Prostate gland (tissue), 2 donors: Measurements from ENCODE around the gene SORL1. TPM values are rescaled to one million over a fixed set of nuclear protein-coding genes. Genes with fewer than 3 reads are reported as not detected.
A peak's percentile ranks its signal among the peaks of the same experiment; 100 is the strongest.
"Not testable (repeated sequence)": the region's sequence is repeated elsewhere in the genome, so short reads cannot be mapped to it uniquely, and the experiment has no call there.

Experiments used
- DNase-seq: peaks from one replicate; pipeline ENCODE4 v3.0.0-alpha.2; 2019; ENCODE audit warnings: low spot score
- H3K27ac ChIP-seq, 2 donors: fragments of 200-600 bp; sonication (generic); 2 replicates each; pipeline ENCODE4 v1.5.1; 2017 to 2019
- H3K27me3 ChIP-seq: fragments of 200-600 bp; sonication (generic); replicated peaks from 2 replicates; pipeline ENCODE4 v1.5.1; 2019; ENCODE audit not compliant: insufficient read depth
- H3K36me3 ChIP-seq, 2 donors: fragments of 200-600 bp; sonication (generic); 1 replicate in 1 of 2; 2 replicates in 1 of 2; pipeline versions ENCODE4 v1.5.1 to v1.8.1; 2017 to 2019
- H3K4me1 ChIP-seq: fragments of 200-600 bp; sonication (generic); replicated peaks from 2 replicates; pipeline ENCODE4 v1.5.1; 2019
- H3K4me3 ChIP-seq, 2 donors: fragments of 200-600 bp; sonication (generic); 2 replicates each; pipeline ENCODE4 v1.5.1; 2017 to 2019
- H3K9me3 ChIP-seq: fragments of 200-600 bp; sonication (generic); 2 replicates; pipeline ENCODE4 v1.5.1; 2017
- POLR2A ChIP-seq: fragments of 450-650 bp; IDR thresholded peaks from one replicate; pipeline ENCODE4 v1.6.1; 2016; ENCODE audit warnings: antibody characterized with exemption, mild to moderate bottlenecking
- POLR2AphosphoS5 ChIP-seq: sonication (generic); formaldehyde crosslinking; IDR thresholded peaks from one replicate; pipeline ENCODE4 v1.6.1; 2017; ENCODE audit warnings: antibody characterized with exemption
- WGBS: methylation state at CpG from one replicate; pipeline ENCODE4 v1.1.5; 2018; 5-methylcytosine and 5-hydroxymethylcytosine counted together
- intact Hi-C: fragments of 100-400 bp; cut with DNase I; formaldehyde crosslinking; loops from one replicate; pipeline ENCODE4 v1.14.2; 2022
- total RNA-seq, 2 donors: library from RNA; depleted of rRNA; stranded (reverse); fragments of >200 nt; gene quantifications; one replicate each; pipeline ENCODE4 v1.1.0, GENCODE V29; 2016
- TF ChIP-seq, protein P1 (sequence below), 4 experiments: fragments of 200-600 bp in 2 of 4; fragments of 450-650 bp in 2 of 4; sonication (generic) in 2 of 4; IDR thresholded peaks; 1 replicate in 3 of 4; 2 replicates in 1 of 4; pipeline ENCODE4 v1.5.1; 2016 to 2019; ENCODE audit warnings: antibody characterized with exemption in 4 of 4, mild to moderate bottlenecking in 2 of 4, moderate library complexity in 2 of 4

Gene SORL1, protein sequence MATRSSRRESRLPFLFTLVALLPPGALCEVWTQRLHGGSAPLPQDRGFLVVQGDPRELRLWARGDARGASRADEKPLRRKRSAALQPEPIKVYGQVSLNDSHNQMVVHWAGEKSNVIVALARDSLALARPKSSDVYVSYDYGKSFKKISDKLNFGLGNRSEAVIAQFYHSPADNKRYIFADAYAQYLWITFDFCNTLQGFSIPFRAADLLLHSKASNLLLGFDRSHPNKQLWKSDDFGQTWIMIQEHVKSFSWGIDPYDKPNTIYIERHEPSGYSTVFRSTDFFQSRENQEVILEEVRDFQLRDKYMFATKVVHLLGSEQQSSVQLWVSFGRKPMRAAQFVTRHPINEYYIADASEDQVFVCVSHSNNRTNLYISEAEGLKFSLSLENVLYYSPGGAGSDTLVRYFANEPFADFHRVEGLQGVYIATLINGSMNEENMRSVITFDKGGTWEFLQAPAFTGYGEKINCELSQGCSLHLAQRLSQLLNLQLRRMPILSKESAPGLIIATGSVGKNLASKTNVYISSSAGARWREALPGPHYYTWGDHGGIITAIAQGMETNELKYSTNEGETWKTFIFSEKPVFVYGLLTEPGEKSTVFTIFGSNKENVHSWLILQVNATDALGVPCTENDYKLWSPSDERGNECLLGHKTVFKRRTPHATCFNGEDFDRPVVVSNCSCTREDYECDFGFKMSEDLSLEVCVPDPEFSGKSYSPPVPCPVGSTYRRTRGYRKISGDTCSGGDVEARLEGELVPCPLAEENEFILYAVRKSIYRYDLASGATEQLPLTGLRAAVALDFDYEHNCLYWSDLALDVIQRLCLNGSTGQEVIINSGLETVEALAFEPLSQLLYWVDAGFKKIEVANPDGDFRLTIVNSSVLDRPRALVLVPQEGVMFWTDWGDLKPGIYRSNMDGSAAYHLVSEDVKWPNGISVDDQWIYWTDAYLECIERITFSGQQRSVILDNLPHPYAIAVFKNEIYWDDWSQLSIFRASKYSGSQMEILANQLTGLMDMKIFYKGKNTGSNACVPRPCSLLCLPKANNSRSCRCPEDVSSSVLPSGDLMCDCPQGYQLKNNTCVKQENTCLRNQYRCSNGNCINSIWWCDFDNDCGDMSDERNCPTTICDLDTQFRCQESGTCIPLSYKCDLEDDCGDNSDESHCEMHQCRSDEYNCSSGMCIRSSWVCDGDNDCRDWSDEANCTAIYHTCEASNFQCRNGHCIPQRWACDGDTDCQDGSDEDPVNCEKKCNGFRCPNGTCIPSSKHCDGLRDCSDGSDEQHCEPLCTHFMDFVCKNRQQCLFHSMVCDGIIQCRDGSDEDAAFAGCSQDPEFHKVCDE (N-terminal part only)
- 10 to 100 TPM; 77.4 to 97.6 TPM for total RNA-seq

DNA sequence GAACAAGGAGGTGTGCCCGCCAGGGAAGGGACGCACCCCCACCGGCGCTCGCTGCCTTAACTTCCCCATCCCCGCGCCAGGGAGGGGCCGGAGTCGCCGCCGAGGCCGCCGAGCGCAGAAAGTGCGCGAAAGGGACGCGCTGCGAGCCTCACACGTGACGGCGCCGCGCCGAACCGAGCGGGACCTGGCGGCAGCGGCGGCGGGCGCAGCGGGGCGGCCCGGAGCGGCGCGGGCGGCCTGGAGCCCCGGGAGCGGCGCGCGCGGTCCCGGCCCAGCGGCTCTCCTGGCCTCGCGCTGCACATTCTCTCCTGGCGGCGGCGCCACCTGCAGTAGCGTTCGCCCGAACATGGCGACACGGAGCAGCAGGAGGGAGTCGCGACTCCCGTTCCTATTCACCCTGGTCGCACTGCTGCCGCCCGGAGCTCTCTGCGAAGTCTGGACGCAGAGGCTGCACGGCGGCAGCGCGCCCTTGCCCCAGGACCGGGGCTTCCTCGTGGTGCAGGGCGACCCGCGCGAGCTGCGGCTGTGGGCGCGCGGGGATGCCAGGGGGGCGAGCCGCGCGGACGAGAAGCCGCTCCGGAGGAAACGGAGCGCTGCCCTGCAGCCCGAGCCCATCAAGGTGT, at the start of gene SORL1:
TSS of gene SORL1 (plus strand) at position 329 of the 623 bp plus-strand sequence. CDS start at position 347, 18 bp downstream.
- TF ChIP-seq POLR2A, result no peak
- TF ChIP-seq POLR2AphosphoS5, result no peak
- TF ChIP-seq, protein P1, sequence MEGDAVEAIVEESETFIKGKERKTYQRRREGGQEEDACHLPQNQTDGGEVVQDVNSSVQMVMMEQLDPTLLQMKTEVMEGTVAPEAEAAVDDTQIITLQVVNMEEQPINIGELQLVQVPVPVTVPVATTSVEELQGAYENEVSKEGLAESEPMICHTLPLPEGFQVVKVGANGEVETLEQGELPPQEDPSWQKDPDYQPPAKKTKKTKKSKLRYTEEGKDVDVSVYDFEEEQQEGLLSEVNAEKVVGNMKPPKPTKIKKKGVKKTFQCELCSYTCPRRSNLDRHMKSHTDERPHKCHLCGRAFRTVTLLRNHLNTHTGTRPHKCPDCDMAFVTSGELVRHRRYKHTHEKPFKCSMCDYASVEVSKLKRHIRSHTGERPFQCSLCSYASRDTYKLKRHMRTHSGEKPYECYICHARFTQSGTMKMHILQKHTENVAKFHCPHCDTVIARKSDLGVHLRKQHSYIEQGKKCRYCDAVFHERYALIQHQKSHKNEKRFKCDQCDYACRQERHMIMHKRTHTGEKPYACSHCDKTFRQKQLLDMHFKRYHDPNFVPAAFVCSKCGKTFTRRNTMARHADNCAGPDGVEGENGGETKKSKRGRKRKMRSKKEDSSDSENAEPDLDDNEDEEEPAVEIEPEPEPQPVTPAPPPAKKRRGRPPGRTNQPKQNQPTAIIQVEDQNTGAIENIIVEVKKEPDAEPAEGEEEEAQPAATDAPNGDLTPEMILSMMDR (IDR thresholded peaks at IDR 0.05), result peak; percentile 52 to 83 (median 70)
- DNase-seq, result peak; percentile 85
- Histone ChIP-seq H3K4me3 (peak within 1 kb of the TSS; percentile 84 to 85), H3K4me1 (no peaks in the 10 kb centered on the region), H3K9me3 (no peaks in the 10 kb centered on the region), H3K36me3 (no peaks in the 10 kb centered on the region), H3K27ac (peak within 1 kb of the TSS; percentile 76 to 82), H3K27me3 (no peaks in the 10 kb centered on the region)
- WGBS, result under 1% methylated on average over 54 of the region's 89 CpGs
- intact Hi-C loops, result loop anchor here (2.0 to 10.0 kb wide), 3 partner anchors 83 to 139 kb away; no protein-coding TSS in a partner anchor

DNA sequence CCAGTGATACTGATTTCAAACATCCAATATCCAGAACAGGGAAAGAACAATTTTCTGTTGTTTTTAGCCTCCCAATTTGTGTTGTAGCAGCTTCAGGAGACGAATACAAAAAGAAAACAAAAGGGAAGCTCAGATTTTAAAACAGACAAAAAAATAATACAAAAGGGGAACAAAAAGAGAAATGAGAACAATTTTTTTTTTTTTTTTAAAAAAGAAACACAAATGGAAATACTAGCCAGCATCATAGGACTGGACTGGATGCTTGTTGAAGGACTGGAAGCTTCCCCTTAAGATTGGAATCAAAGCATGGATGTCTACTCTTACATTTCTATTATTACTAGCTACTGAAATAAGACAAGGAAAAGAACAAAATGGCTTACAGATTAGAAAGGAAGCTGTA, 46.5 kb upstream of the SORL1 start:
- 92% methylated on average over 1 of the region's 1 CpG for WGBS
- H3K27me3 ChIP-seq, result no peaks in the 10 kb centered on the region
- DNase-seq, result no peak
- H3K27ac ChIP-seq, result no peak overlapping the region
- no peaks in the 10 kb centered on the region for H3K9me3 ChIP-seq
- TF ChIP-seq POLR2A (no peak), POLR2AphosphoS5 (no peak)
- no peaks in the 10 kb centered on the region for H3K4me1 ChIP-seq
- no peaks in the 10 kb centered on the region for H3K36me3 ChIP-seq
- H3K4me3 ChIP-seq, result no peak overlapping the region
- intact Hi-C loops, result no loop called here

DNA sequence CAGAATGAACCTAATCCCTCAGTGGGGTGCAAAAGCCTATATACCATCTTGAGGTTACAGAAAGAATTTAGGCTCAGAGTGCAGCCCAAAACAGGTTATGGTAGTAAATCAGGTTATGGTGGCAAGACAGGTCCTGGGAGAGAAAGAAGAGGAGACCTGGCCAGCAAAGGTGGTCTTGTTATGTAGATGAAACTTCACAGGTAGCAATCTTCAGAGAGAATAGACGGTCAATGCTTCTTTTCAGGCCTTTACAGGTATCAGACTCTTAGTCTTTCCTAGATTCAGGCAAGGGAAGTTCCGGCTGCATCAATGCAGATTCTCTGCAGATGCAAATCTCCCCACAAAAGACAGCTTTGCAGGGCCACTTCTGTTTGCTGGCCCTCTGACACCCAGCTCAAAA, 45.8 kb upstream of the SORL1 start:
- Histone ChIP-seq H3K4me3 (no peak overlapping the region), H3K4me1 (no peaks in the 10 kb centered on the region), H3K27me3 (no peaks in the 10 kb centered on the region), H3K36me3 (no peaks in the 10 kb centered on the region), H3K9me3 (no peaks in the 10 kb centered on the region), H3K27ac (no peak overlapping the region)
- TF ChIP-seq POLR2AphosphoS5 (no peak), POLR2A (no peak)
- TF ChIP-seq, protein P1 (IDR thresholded peaks at IDR 0.05), result no peak
- no peak for DNase-seq
- intact Hi-C loops, result no loop called here
- WGBS, result 94% methylated on average over 2 of the region's 2 CpGs

DNA sequence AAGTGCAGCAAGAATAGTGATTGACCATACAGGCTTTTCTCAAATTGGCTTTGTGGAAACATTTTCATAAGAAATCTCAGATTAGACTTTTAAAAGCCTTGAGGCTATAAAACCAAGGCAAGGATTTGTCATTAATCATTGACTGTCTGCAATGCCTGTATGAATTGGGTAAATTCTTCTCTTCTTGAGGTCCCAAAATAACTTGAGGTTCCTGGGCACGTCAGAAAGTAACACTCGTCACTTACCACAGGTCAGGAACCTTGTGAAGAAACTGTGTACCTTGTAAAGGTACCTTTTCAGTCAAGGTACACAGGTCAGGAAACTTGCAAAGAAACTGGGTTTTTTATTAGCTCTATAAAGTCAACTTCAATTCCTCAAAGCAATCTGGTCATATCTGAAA, 43.3 kb upstream of the SORL1 start:
- Histone ChIP-seq H3K4me3 (no peak overlapping the region), H3K9me3 (no peaks in the 10 kb centered on the region), H3K27ac (no peak overlapping the region), H3K36me3 (no peaks in the 10 kb centered on the region), H3K4me1 (no peaks in the 10 kb centered on the region), H3K27me3 (no peaks in the 10 kb centered on the region)
- no peak for DNase-seq
- TF ChIP-seq POLR2A (no peak), POLR2AphosphoS5 (no peak)
- TF ChIP-seq, protein P1 (IDR thresholded peaks at IDR 0.05), result no peak
- intact Hi-C loops, result no loop called here
- WGBS, result 41% methylated on average over 2 of the region's 2 CpGs

DNA sequence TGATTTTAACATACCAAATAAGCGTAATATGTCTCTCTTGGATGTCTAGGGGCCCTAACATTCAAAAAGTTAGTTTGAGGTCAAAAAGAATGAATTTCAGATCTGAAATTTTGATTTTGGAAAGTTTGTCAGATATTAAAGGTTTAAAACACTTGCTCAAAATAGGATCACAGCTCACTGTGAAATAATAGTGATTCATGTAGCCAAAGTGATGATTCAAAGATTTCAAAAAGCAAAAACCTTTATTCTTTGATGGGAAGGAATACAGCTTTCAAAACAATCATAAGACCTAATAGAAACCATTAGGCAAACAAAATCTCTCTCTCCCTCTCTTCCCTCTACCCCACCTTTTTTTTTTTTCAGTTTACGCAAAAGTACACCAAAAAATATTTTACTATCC, 42.1 kb upstream of the SORL1 start:
- H3K9me3 ChIP-seq, H3K27ac ChIP-seq, DNase-seq, intact Hi-C loops, H3K27me3 ChIP-seq, H3K4me3 ChIP-seq, H3K4me1 ChIP-seq, H3K36me3 ChIP-seq: not testable (repeated sequence)
- WGBS, result 97% methylated on average over 2 of the region's 2 CpGs

DNA sequence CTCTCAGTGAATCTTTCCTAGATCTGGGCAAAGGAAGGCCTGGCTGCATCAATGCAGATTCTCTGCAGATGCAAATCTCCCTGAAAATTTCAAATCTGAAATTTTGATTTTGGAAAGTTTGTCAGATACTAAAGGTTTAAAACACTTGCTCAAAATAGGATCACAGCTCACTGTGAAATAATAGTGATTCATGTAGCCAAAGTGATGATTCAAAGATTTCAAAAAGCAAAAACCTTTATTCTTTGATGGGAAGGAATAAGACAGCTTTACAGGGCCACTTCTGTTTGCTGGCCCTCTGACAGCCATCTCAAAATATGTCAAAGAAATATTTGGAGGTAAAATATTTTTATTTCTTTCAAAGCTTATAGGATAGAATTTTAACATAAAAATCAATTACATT, 40.8 kb upstream of the SORL1 start:
- H3K9me3 ChIP-seq, H3K27ac ChIP-seq, intact Hi-C loops, H3K4me3 ChIP-seq, DNase-seq, H3K27me3 ChIP-seq, H3K4me1 ChIP-seq, H3K36me3 ChIP-seq: not testable (repeated sequence)
